Large intestine (tissue), 3 donors: ENCODE data around the gene RAI1. TPM values are rescaled to one million over a fixed set of nuclear protein-coding genes. Genes with fewer than 3 reads are reported as not detected.

Experiments
- DNase-seq, 2 donors: peaks; one replicate each; pipeline versions ENCODE4 v3.0.0 to v3.0.0-alpha.2; 2013
- H3K27ac ChIP-seq: one replicate; pipeline ENCODE4 v1.5.1; 2013; ENCODE audit warnings: low read length
- H3K27me3 ChIP-seq: 2 replicates; pipeline ENCODE4 v1.6.1; 2013; ENCODE audit warnings: low read length; ENCODE audit not compliant: control insufficient read depth, insufficient read depth
- H3K36me3 ChIP-seq: 2 replicates; pipeline ENCODE4 v1.6.1; 2013; ENCODE audit warnings: low read length; ENCODE audit not compliant: control insufficient read depth, insufficient read depth
- H3K4me1 ChIP-seq: one replicate; pipeline ENCODE4 v1.6.1; 2013; ENCODE audit warnings: low read length; ENCODE audit not compliant: control insufficient read depth, insufficient read depth
- H3K4me3 ChIP-seq: one replicate; pipeline ENCODE4 v1.5.1; 2013; ENCODE audit warnings: low read length
- H3K9me3 ChIP-seq: one replicate; pipeline ENCODE4 v1.6.1; 2013; ENCODE audit warnings: mild to moderate bottlenecking, low read depth, low read length, moderate library complexity; ENCODE audit not compliant: control insufficient read depth
- WGBS: methylation state at CpG from one replicate; pipeline ENCODE4 v1.1.5; 2013; ENCODE audit warnings: low lambda C conversion rate; ENCODE audit not compliant: insufficient coverage; 5-methylcytosine and 5-hydroxymethylcytosine counted together
- polyA plus RNA-seq: library from polyadenylated mRNA; unstranded; fragments of 120-200 nt; gene quantifications from one replicate; pipeline ENCODE4 v1.2.1, GENCODE V29; 2013

Gene RAI1
- polyA plus RNA-seq, 1 donor = 26.2 TPM

GRCh38 chr17:17663160-17664063 is 17.8 kb upstream of the RAI1 start:
- H3K9me3 ChIP-seq = peaks cover 7% of the 10 kb centered on the region
- H3K4me3 ChIP-seq = no peak overlapping the region
- H3K27ac ChIP-seq = no peak overlapping the region
- no CpG with 5 or more reads among the region's 19 CpGs for WGBS
- no peaks in the 10 kb centered on the region for H3K36me3 ChIP-seq
- no peaks in the 10 kb centered on the region for H3K4me1 ChIP-seq
- peak; percentile 67 to 69 for DNase-seq
- H3K27me3 ChIP-seq = no peaks in the 10 kb centered on the region

GRCh38 chr17:17664064-17664452 is 17.2 kb upstream of the RAI1 start:
- Histone ChIP-seq H3K36me3 (no peaks in the 10 kb centered on the region), H3K4me1 (no peaks in the 10 kb centered on the region), H3K4me3 (no peak overlapping the region), H3K9me3 (peaks cover 4% of the 10 kb centered on the region), H3K27ac (no peak overlapping the region), H3K27me3 (no peaks in the 10 kb centered on the region)
- DNase-seq = no peak
- WGBS = no CpG with 5 or more reads among the region's 4 CpGs

- H3K27me3 ChIP-seq = no peaks in the 10 kb centered on the region
- no peaks in the 10 kb centered on the region for H3K9me3 ChIP-seq
- DNase-seq = no peak
- H3K27ac ChIP-seq = no peak overlapping the region
- no peak overlapping the region for H3K4me3 ChIP-seq
- no peaks in the 10 kb centered on the region for H3K4me1 ChIP-seq
- no peaks in the 10 kb centered on the region for H3K36me3 ChIP-seq
- WGBS = no CpG with 5 or more reads among the region's 6 CpGs
Observed at GRCh38 chr17:17665255-17665654, 16.0 kb upstream of the RAI1 start.

GRCh38 chr17:17666111-17666714 is 15.0 kb upstream of the RAI1 start:
- peaks cover 9% of the 10 kb centered on the region for H3K4me1 ChIP-seq
- no peaks in the 10 kb centered on the region for H3K27me3 ChIP-seq
- DNase-seq = no peak
- H3K36me3 ChIP-seq = no peaks in the 10 kb centered on the region
- H3K9me3 ChIP-seq = no peaks in the 10 kb centered on the region
- WGBS = no CpG with 5 or more reads among the region's 13 CpGs
- no peak overlapping the region for H3K4me3 ChIP-seq
- H3K27ac ChIP-seq = no peak overlapping the region

GRCh38 chr17:17667231-17667630 is 14.0 kb upstream of the RAI1 start:
- Histone ChIP-seq H3K4me3 (no peak overlapping the region), H3K4me1 (peaks cover 10% of the 10 kb centered on the region), H3K36me3 (no peaks in the 10 kb centered on the region), H3K27me3 (no peaks in the 10 kb centered on the region), H3K9me3 (no peaks in the 10 kb centered on the region), H3K27ac (no peak overlapping the region)
- no CpG with 5 or more reads among the region's 2 CpGs for WGBS
- no peak for DNase-seq

GRCh38 chr17:17667947-17668346 is 13.3 kb upstream of the RAI1 start:
- Histone ChIP-seq H3K4me3 (no peak overlapping the region), H3K4me1 (peaks cover 10% of the 10 kb centered on the region), H3K27me3 (no peaks in the 10 kb centered on the region), H3K36me3 (no peaks in the 10 kb centered on the region), H3K9me3 (no peaks in the 10 kb centered on the region), H3K27ac (no peak overlapping the region)
- WGBS = no CpG with 5 or more reads among the region's 4 CpGs
- no peak for DNase-seq

GRCh38 chr17:17668358-17668757 is 12.9 kb upstream of the RAI1 start:
- no peaks in the 10 kb centered on the region for H3K9me3 ChIP-seq
- WGBS = no CpG with 5 or more reads among the region's 3 CpGs
- H3K36me3 ChIP-seq = no peaks in the 10 kb centered on the region
- H3K27me3 ChIP-seq = no peaks in the 10 kb centered on the region
- no peak overlapping the region for H3K4me3 ChIP-seq
- H3K4me1 ChIP-seq = peaks cover 10% of the 10 kb centered on the region
- DNase-seq = no peak
- no peak overlapping the region for H3K27ac ChIP-seq

GRCh38 chr17:17668775-17669579 is 12.3 kb upstream of the RAI1 start:
- Histone ChIP-seq H3K27me3 (no peaks in the 10 kb centered on the region), H3K9me3 (no peaks in the 10 kb centered on the region), H3K36me3 (no peaks in the 10 kb centered on the region), H3K27ac (no peak overlapping the region), H3K4me3 (no peak overlapping the region), H3K4me1 (peaks cover 10% of the 10 kb centered on the region)
- no CpG with 5 or more reads among the region's 20 CpGs for WGBS
- no peak for DNase-seq

- WGBS = no CpG with 5 or more reads among the region's 6 CpGs
- peaks cover 10% of the 10 kb centered on the region for H3K4me1 ChIP-seq
- no peak overlapping the region for H3K27ac ChIP-seq
- no peak overlapping the region for H3K4me3 ChIP-seq
- H3K27me3 ChIP-seq = no peaks in the 10 kb centered on the region
- no peaks in the 10 kb centered on the region for H3K9me3 ChIP-seq
- DNase-seq = no peak
- H3K36me3 ChIP-seq = no peaks in the 10 kb centered on the region
Observed at GRCh38 chr17:17669580-17670235, 11.6 kb upstream of the RAI1 start.
